HEK293T (cell line): ENCODE measurements around the gene CDSN.

Experiments used
- BHLHE40 ChIP-seq: fragments of 450-650 bp; IDR thresholded peaks from 2 replicates; pipeline ENCODE4 v1.6.1; 2016; ENCODE audit warnings: mild to moderate bottlenecking, moderate library complexity, borderline replicate concordance
- FOXA1 ChIP-seq: fragments of 450-650 bp; IDR thresholded peaks from 2 replicates; pipeline ENCODE4 v1.6.1; 2016; ENCODE audit warnings: mild to moderate bottlenecking
- LEF1 ChIP-seq: fragments of 450-650 bp; IDR thresholded peaks from 2 replicates; pipeline ENCODE4 v1.6.1; 2017; ENCODE audit warnings: mild to moderate bottlenecking, borderline replicate concordance

DNA sequence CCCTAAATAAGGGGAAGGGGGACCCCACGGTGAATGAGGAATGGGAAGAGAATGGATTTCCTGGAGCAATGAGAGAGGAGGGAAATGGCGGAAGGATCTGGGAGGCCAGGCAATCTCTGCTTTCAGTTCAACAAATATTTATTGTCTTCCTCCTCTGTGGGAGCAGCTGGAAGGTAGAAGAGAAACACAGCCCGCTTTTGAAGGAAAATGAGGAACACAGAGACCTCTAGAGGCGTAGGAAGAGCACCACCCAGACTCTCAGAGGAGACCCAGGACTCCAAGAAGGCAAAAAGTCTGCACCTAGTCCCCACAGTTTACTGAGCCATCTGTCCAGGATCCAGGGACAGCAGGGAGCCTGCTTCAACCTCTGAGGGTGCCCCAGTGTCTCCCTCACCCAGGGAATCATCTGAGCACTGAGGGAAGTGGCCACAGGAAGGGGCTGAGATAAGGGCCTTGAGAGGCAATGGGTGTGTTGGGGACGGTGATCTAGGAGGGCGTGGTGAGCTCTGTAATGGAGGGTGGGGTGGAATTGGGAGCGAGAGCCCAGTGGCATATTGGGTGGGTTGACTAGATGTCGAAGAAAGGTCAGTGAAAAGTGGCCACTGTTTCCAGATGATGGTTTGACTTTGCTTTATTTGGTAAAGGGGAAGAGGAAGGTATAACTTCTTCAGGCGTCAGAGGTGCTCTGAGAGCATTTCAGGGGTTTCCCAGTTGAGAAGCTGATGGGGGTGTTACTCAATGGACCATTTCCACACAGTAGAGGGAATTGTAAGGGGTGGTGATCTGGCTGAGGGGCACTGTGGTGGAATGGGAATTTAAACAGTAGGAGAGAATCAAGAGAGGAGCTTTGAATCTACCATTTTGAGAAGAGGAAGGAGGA is 5.0 kb downstream of the CDSN start:
- TF ChIP-seq FOXA1 = no peak
- TF ChIP-seq BHLHE40 = no peak
- no peak for TF ChIP-seq LEF1
